ENCODE measurements around the gene GRIN2A. TPM values are rescaled to one million over a fixed set of nuclear protein-coding genes. Genes with fewer than 3 reads are reported as not detected.

GRIN2A gene
- total RNA-seq, 1 donor from 2014 or later: not detected

- Mint-ChIP-seq H3K27ac (ENCODE audit: unreplicated experiment) (no peak overlapping the region), H3K36me3 (ENCODE audit: low read depth) (no peaks in the 10 kb centered on the region), H3K27me3 (ENCODE audit: low read depth) (no peaks in the 10 kb centered on the region), H3K4me3 (ENCODE audit: unreplicated experiment) (no peak overlapping the region), H3K9me3 (ENCODE audit: low read depth) (peaks cover 3% of the 10 kb centered on the region), H3K4me1 (ENCODE audit: low read depth) (no peaks in the 10 kb centered on the region)
- DNase-seq (ENCODE audit: low spot score): no peak
- TF ChIP-seq CTCF (IDR thresholded peaks at IDR 0.05): no peak
Observed at GRCh38 chr16:9929836-9930235, 252.4 kb downstream of the GRIN2A start.

GRCh38 chr16:9929313-9929712, 252.9 kb downstream of the GRIN2A start:
- H3K27me3 Mint-ChIP-seq (ENCODE audit: low read depth): no peaks in the 10 kb centered on the region
- H3K27ac Mint-ChIP-seq (ENCODE audit: unreplicated experiment): no peak overlapping the region
- no peak for DNase-seq (ENCODE audit: low spot score)
- TF ChIP-seq CTCF (IDR thresholded peaks at IDR 0.05): no peak
- peaks cover 3% of the 10 kb centered on the region for H3K9me3 Mint-ChIP-seq (ENCODE audit: low read depth)
- H3K36me3 Mint-ChIP-seq (ENCODE audit: low read depth): no peaks in the 10 kb centered on the region
- no peaks in the 10 kb centered on the region for H3K4me1 Mint-ChIP-seq (ENCODE audit: low read depth)
- no peak overlapping the region for H3K4me3 Mint-ChIP-seq (ENCODE audit: unreplicated experiment)

GRCh38 chr16:9922441-9922840, 259.8 kb downstream of the GRIN2A start:
- no peaks in the 10 kb centered on the region for H3K27me3 Mint-ChIP-seq (ENCODE audit: low read depth)
- no peak for TF ChIP-seq CTCF (IDR thresholded peaks at IDR 0.05)
- H3K27ac Mint-ChIP-seq (ENCODE audit: unreplicated experiment): no peak overlapping the region

GRCh38 chr16:9921997-9922396, 260.2 kb downstream of the GRIN2A start:
- H3K4me3 Mint-ChIP-seq (ENCODE audit: unreplicated experiment): no peak overlapping the region
- no peaks in the 10 kb centered on the region for H3K27me3 Mint-ChIP-seq (ENCODE audit: low read depth)
- no peaks in the 10 kb centered on the region for H3K36me3 Mint-ChIP-seq (ENCODE audit: low read depth)
- no peaks in the 10 kb centered on the region for H3K4me1 Mint-ChIP-seq (ENCODE audit: low read depth)
- H3K9me3 Mint-ChIP-seq (ENCODE audit: low read depth): no peaks in the 10 kb centered on the region
- no peak for TF ChIP-seq CTCF (IDR thresholded peaks at IDR 0.05)
- DNase-seq (ENCODE audit: low spot score): no peak
- no peak overlapping the region for H3K27ac Mint-ChIP-seq (ENCODE audit: unreplicated experiment)

More at GRCh38 chr16:9922441-9922840, 259.8 kb downstream of the GRIN2A start:
- Mint-ChIP-seq H3K4me3 (ENCODE audit: unreplicated experiment) (no peak overlapping the region), H3K4me1 (ENCODE audit: low read depth) (no peaks in the 10 kb centered on the region), H3K9me3 (ENCODE audit: low read depth) (no peaks in the 10 kb centered on the region), H3K36me3 (ENCODE audit: low read depth) (no peaks in the 10 kb centered on the region)
- DNase-seq (ENCODE audit: low spot score): no peak

- no peaks in the 10 kb centered on the region for H3K36me3 Mint-ChIP-seq (ENCODE audit: low read depth)
- TF ChIP-seq CTCF (IDR thresholded peaks at IDR 0.05): no peak
- no peak overlapping the region for H3K4me3 Mint-ChIP-seq (ENCODE audit: unreplicated experiment)
- H3K4me1 Mint-ChIP-seq (ENCODE audit: low read depth): no peaks in the 10 kb centered on the region
- H3K27ac Mint-ChIP-seq (ENCODE audit: unreplicated experiment): no peak overlapping the region
- no peaks in the 10 kb centered on the region for H3K9me3 Mint-ChIP-seq (ENCODE audit: low read depth)
- H3K27me3 Mint-ChIP-seq (ENCODE audit: low read depth): no peaks in the 10 kb centered on the region
- no peak for DNase-seq (ENCODE audit: low spot score)
Observed at GRCh38 chr16:9919460-9919859, 262.8 kb downstream of the GRIN2A start.

Data from chondrocyte (in vitro differentiated cells).